Aorta (tissue), 5 donors: ENCODE measurements around the gene AHNAK. TPM values are rescaled to one million over a fixed set of nuclear protein-coding genes. Genes with fewer than 3 reads are reported as not detected.

Experiments used
- ATAC-seq: fragments of 200-7000 bp; cut with Tn5 transposase; one replicate; pipeline ENCODE4 v1.9.1; 2022; ENCODE audit warnings: moderate library complexity; ENCODE audit not compliant: low FRiP score
- DNase-seq, 2 donors: peaks; one replicate each; pipeline ENCODE4 v3.0.0-alpha.2; 2020
- H3K27ac ChIP-seq, 2 donors: one replicate each; pipeline ENCODE4 v1.5.1; 2013; ENCODE audit warnings: low read length in 2 of 2, mild to moderate bottlenecking in 2 of 2, moderate library complexity in 2 of 2, control low read depth in 1 of 2, inconsistent platforms in 1 of 2, low read depth in 1 of 2
- H3K27me3 ChIP-seq, 2 donors: one replicate each; pipeline ENCODE4 v1.6.1; 2013; ENCODE audit warnings: control low read depth in 1 of 2, low read length in 1 of 2, mild to moderate bottlenecking in 1 of 2, moderate library complexity in 1 of 2; ENCODE audit not compliant: insufficient read depth in 2 of 2, control insufficient read depth in 1 of 2
- H3K36me3 ChIP-seq, 2 donors: one replicate each; pipeline ENCODE4 v1.6.1; 2013; ENCODE audit warnings: control low read depth in 1 of 2, low read length in 1 of 2, mild to moderate bottlenecking in 1 of 2; ENCODE audit not compliant: insufficient read depth in 2 of 2, control insufficient read depth in 1 of 2
- H3K4me1 ChIP-seq, 2 donors: one replicate each; pipeline ENCODE4 v1.6.1; 2013; ENCODE audit warnings: low read length in 2 of 2, control low read depth in 1 of 2, mild to moderate bottlenecking in 1 of 2, moderate library complexity in 1 of 2; ENCODE audit not compliant: insufficient read depth in 2 of 2, control insufficient read depth in 1 of 2
- H3K4me3 ChIP-seq, 2 donors: one replicate each; pipeline ENCODE4 v1.5.1; 2013; ENCODE audit warnings: low read length in 2 of 2, control low read depth in 1 of 2, mild to moderate bottlenecking in 1 of 2
- H3K9me3 ChIP-seq: one replicate; pipeline ENCODE4 v1.6.1; 2013; ENCODE audit warnings: mild to moderate bottlenecking, low read length; ENCODE audit not compliant: control insufficient read depth
- WGBS, 2 donors: extraction: QIAGEN DNeasy Blood & Tissue Kit; methylation state at CpG; one replicate each; pipeline ENCODE4 v1.1.7; 2013; 5-methylcytosine and 5-hydroxymethylcytosine counted together
- intact Hi-C, 2 donors: fragments of 100-400 bp; cut with DNase I; formaldehyde crosslinking; loops; one replicate each; pipeline versions ENCODE4 v1.14.2 to v1.15.0; 2022
- long read RNA-seq, 2 donors: library from polyadenylated mRNA; unstranded; transcript quantifications; one replicate each; pipeline ENCODE4 v2.0.0, GENCODE V29; 2020 to 2021
- polyA plus RNA-seq, 2 donors: library from polyadenylated mRNA; stranded (reverse); fragments of 200-250 nt; gene quantifications; one replicate each; pipeline ENCODE4 v1.2.3, GENCODE V29; 2013
- total RNA-seq, 2 donors: library from RNA; stranded (reverse); fragmentation: NEBNext Ultra II Directional; extraction: Animal tissue kit (Norgen Biotek cat#: 25700); gene quantifications; one replicate each; pipeline ENCODE4 v1.2.1, GENCODE V29; 2021
- donor health status: healthy with polysubstance abuse.
- donor health status: Bipolar disorder and iron deficiency.
- donor health status: DM: no; HTN: no; CAD: no.
- donor health status: DM: no; HTN: no; CAD: no.
- donor health status: DM: yes; HTN: yes; CAD: no.

AHNAK gene
- 1,000 to 10,000 TPM; 1,149 to 1,263 TPM for total RNA-seq
- polyA plus RNA-seq, result 100 to 1,000 TPM; 146 to 237 TPM
- long read RNA-seq, donor 1, full-length matches to known transcripts, result 600 of 720 reads
- long read RNA-seq, donor 1, partial matches to known transcripts, result 23 of 720 reads
- long read RNA-seq, donor 1, other reads (novel, unspliced or antisense), result 97 of 720 reads
- long read RNA-seq, donor 2, full-length matches to known transcripts, result 253 of 377 reads
- long read RNA-seq, donor 2, partial matches to known transcripts, result 3 of 377 reads
- long read RNA-seq, donor 2, other reads (novel, unspliced or antisense), result 121 of 377 reads

- H3K4me3 ChIP-seq, result peak within 1 kb of the TSS; percentile 86 to 98
- H3K9me3 ChIP-seq, result no peaks in the 10 kb centered on the region
- intact Hi-C loops, result loop anchor here in 1 of 2 donors (5.0 kb wide), 1 partner anchor 104 kb away; no protein-coding TSS in a partner anchor
- H3K27me3 ChIP-seq, result no peaks in the 10 kb centered on the region
- DNase-seq, result peak; percentile 93 to 95
- ATAC-seq, result peak; percentile 83
- H3K36me3 ChIP-seq, result no peaks in the 10 kb centered on the region
- H3K27ac ChIP-seq, result peak within 1 kb of the TSS; percentile 64 to 98
- H3K4me1 ChIP-seq, result no peaks in the 10 kb centered on the region
- 1% methylated on average over 36 to 69 of the region's 69 CpGs for WGBS, 2 donors
These were observed at the start of gene AHNAK for GRCh38 chr11:62546244-62546928. AHNAK (minus strand) TSS chr11:62546806; CDS start chr11:62536098, 10,708 bp downstream.

GRCh38 chr11:62595124-62595523 lies 48.5 kb upstream of the AHNAK start:
- H3K27ac ChIP-seq, result no peak overlapping the region
- no peaks in the 10 kb centered on the region for H3K27me3 ChIP-seq
- intact Hi-C loops, result loop anchor here in 1 of 2 donors (5.0 kb wide), 1 partner anchor 112 kb away; the partner anchor contains the start of genes BSCL2 and GNG3
- DNase-seq, result peak in 1 of 2 donors; percentile 32
- H3K36me3 ChIP-seq, result peaks cover 3 to 4% of the 10 kb centered on the region in 2 donors
- no peaks in the 10 kb centered on the region for H3K9me3 ChIP-seq
- no peaks in the 10 kb centered on the region for H3K4me1 ChIP-seq
- 80 to 83% methylated on average over 8 of the region's 8 CpGs for WGBS, 2 donors
- no peak for ATAC-seq
- no peak overlapping the region for H3K4me3 ChIP-seq

- no peaks in the 10 kb centered on the region for H3K27me3 ChIP-seq
- ATAC-seq, result no peak
- 58 to 59% methylated on average over 13 of the region's 13 CpGs for WGBS, 2 donors
- H3K4me3 ChIP-seq, result no peak overlapping the region
- intact Hi-C loops, result no loop called here
- peak; percentile 90 to 91 for DNase-seq
- H3K9me3 ChIP-seq, result no peaks in the 10 kb centered on the region
- no peak overlapping the region for H3K27ac ChIP-seq
- H3K4me1 ChIP-seq, result no peaks in the 10 kb centered on the region
- peaks cover 3 to 4% of the 10 kb centered on the region in 2 donors for H3K36me3 ChIP-seq
These were observed 46.9 kb upstream of the AHNAK start for GRCh38 chr11:62593434-62594044.

- Histone ChIP-seq H3K36me3 (peaks cover 0 to 4% of the 10 kb centered on the region in 2 donors), H3K27ac (no peak overlapping the region), H3K9me3 (no peaks in the 10 kb centered on the region), H3K27me3 (no peaks in the 10 kb centered on the region), H3K4me1 (no peaks in the 10 kb centered on the region), H3K4me3 (no peak overlapping the region)
- intact Hi-C loops, result no loop called here
- no peak for ATAC-seq
- WGBS, 2 donors, result 76 to 78% methylated on average over 8 of the region's 8 CpGs
- peak in 1 of 2 donors; percentile 33 for DNase-seq
These were observed 46.4 kb upstream of the AHNAK start for GRCh38 chr11:62592989-62593421.

- ATAC-seq, result no peak
- Histone ChIP-seq H3K27ac (peak overlapping the region; percentile 58 to 78), H3K36me3 (peaks cover 0 to 4% of the 10 kb centered on the region in 2 donors), H3K4me3 (peak overlapping the region in 1 of 2 donors; percentile 3), H3K27me3 (no peaks in the 10 kb centered on the region), H3K4me1 (no peaks in the 10 kb centered on the region), H3K9me3 (no peaks in the 10 kb centered on the region)
- intact Hi-C loops, result no loop called here
- DNase-seq, result no peak
- 12 to 14% methylated on average over 17 of the region's 17 CpGs for WGBS, 2 donors
These were observed 45.7 kb upstream of the AHNAK start for GRCh38 chr11:62592146-62592815.

- H3K27me3 ChIP-seq, result no peaks in the 10 kb centered on the region
- DNase-seq (peak; percentile 97), ATAC-seq (peak; percentile 97)
- 0 to 1% methylated on average over 58 of the region's 58 CpGs for WGBS, 2 donors
- H3K9me3 ChIP-seq, result no peaks in the 10 kb centered on the region
- peaks cover 0 to 4% of the 10 kb centered on the region in 2 donors for H3K36me3 ChIP-seq
- H3K27ac ChIP-seq, result peak within 1 kb of the TSS; percentile 78 to 84
- intact Hi-C loops, result no loop called here
- H3K4me1 ChIP-seq, result no peaks in the 10 kb centered on the region
- peak within 1 kb of the TSS; percentile 78 to 87 for H3K4me3 ChIP-seq
These were observed 45.0 kb upstream of the AHNAK start, which contains the start of gene TUT1 for GRCh38 chr11:62591448-62592145. TUT1 (minus strand) TSS chr11:62591523; CDS start chr11:62591485, 38 bp downstream.

- intact Hi-C loops, result no loop called here
- 55% methylated on average over 18 of the region's 18 CpGs for WGBS, 2 donors
- H3K36me3 ChIP-seq, result no peaks in the 10 kb centered on the region
- H3K27ac ChIP-seq, result no peak overlapping the region
- DNase-seq (peak; percentile 32 to 46), ATAC-seq (no peak)
- H3K4me3 ChIP-seq, result no peak overlapping the region
- H3K4me1 ChIP-seq, result no peaks in the 10 kb centered on the region
- no peaks in the 10 kb centered on the region for H3K9me3 ChIP-seq
- H3K27me3 ChIP-seq, result no peaks in the 10 kb centered on the region
These were observed 42.5 kb upstream of the AHNAK start for GRCh38 chr11:62588966-62589637.
